ENCODE data around the gene ARL8B.

ARL8B gene

GRCh38 chr3:5184499-5184898 is 62.4 kb downstream of the ARL8B start:
- Histone ChIP-seq H3K27me3 (ENCODE audit: control insufficient read depth in 3 of 3, insufficient read depth in 3 of 3, low read depth in 1 of 3, low read length in 3 of 3) (no peaks in the 10 kb centered on the region), H3K14ac (ENCODE audit: low read length) (no peak overlapping the region), H3K4me3 (ENCODE audit: low read length in 2 of 2) (no peak overlapping the region), H2AK5ac (ENCODE audit: low read depth, low read length) (no peak overlapping the region), H2BK12ac (ENCODE audit: low read length) (no peak overlapping the region), H2BK15ac (ENCODE audit: low read length) (no peak overlapping the region), H2BK120ac (ENCODE audit: low read depth, low read length) (no peak overlapping the region), H3K27ac (replicated peaks; ENCODE audit: low read length) (no peak overlapping the region), H3K79me1 (ENCODE audit: low read depth, low read length) (peaks cover 3% of the 10 kb centered on the region), H3K4me1 (ENCODE audit: control insufficient read depth in 2 of 2, insufficient read depth in 1 of 2, low read depth in 1 of 2, low read length in 2 of 2) (peaks cover 3 to 5% of the 10 kb centered on the region in 2 donors), H4K91ac (ENCODE audit: low read depth, low read length, poor library complexity) (no peak overlapping the region), H4K8ac (ENCODE audit: low read depth, low read length) (no peak overlapping the region), H2AFZ (ENCODE audit: low read length) (no peak overlapping the region), H3K23ac (ENCODE audit: low read depth, low read length, poor library complexity) (no peak overlapping the region), H3K9ac (ENCODE audit: low read depth, low read length, poor library complexity) (no peak overlapping the region), H3K18ac (ENCODE audit: low read length) (no peak overlapping the region), H3K4ac (ENCODE audit: low read length) (no peak overlapping the region), H3K4me2 (ENCODE audit: insufficient read depth, low read length, poor library complexity, severe bottlenecking) (no peak overlapping the region), H3K36me3 (replicated peaks in 1 of 2; ENCODE audit: control insufficient read depth in 2 of 2, insufficient read depth in 2 of 2, low read length in 2 of 2) (peaks cover 0 to 32% of the 10 kb centered on the region in 2 donors), H3K9me3 (replicated peaks in 1 of 2; ENCODE audit: control insufficient read depth in 2 of 2, insufficient read depth in 1 of 2, low read depth in 1 of 2, low read length in 2 of 2) (no peaks in the 10 kb centered on the region), H2BK5ac (ENCODE audit: low read length) (no peak overlapping the region)
- no peak for DNase-seq (ENCODE audit: low spot score)
- no CpG with 5 or more reads among the region's 6 CpGs for WGBS, 2 donors (ENCODE audit: extremely low coverage in 2 of 2, insufficient read length in 2 of 2, insufficient replicate concordance in 1 of 2)

GRCh38 chr3:5185093-5185673 is 63.1 kb downstream of the ARL8B start:
- Histone ChIP-seq H4K91ac (ENCODE audit: low read depth, low read length, poor library complexity) (no peak overlapping the region), H3K4me1 (ENCODE audit: control insufficient read depth in 2 of 2, insufficient read depth in 1 of 2, low read depth in 1 of 2, low read length in 2 of 2) (peaks cover 3 to 5% of the 10 kb centered on the region in 2 donors), H3K4me2 (ENCODE audit: insufficient read depth, low read length, poor library complexity, severe bottlenecking) (no peak overlapping the region), H3K79me1 (ENCODE audit: low read depth, low read length) (peaks cover 3% of the 10 kb centered on the region), H3K4ac (ENCODE audit: low read length) (no peak overlapping the region), H2BK120ac (ENCODE audit: low read depth, low read length) (no peak overlapping the region), H3K9me3 (replicated peaks in 1 of 2; ENCODE audit: control insufficient read depth in 2 of 2, insufficient read depth in 1 of 2, low read depth in 1 of 2, low read length in 2 of 2) (no peaks in the 10 kb centered on the region), H3K9ac (ENCODE audit: low read depth, low read length, poor library complexity) (no peak overlapping the region), H3K14ac (ENCODE audit: low read length) (no peak overlapping the region), H3K23ac (ENCODE audit: low read depth, low read length, poor library complexity) (no peak overlapping the region), H2AFZ (ENCODE audit: low read length) (no peak overlapping the region), H3K27me3 (ENCODE audit: control insufficient read depth in 3 of 3, insufficient read depth in 3 of 3, low read depth in 1 of 3, low read length in 3 of 3) (no peaks in the 10 kb centered on the region), H4K8ac (ENCODE audit: low read depth, low read length) (no peak overlapping the region), H2BK15ac (ENCODE audit: low read length) (no peak overlapping the region), H3K4me3 (ENCODE audit: low read length in 2 of 2) (no peak overlapping the region), H3K27ac (replicated peaks; ENCODE audit: low read length) (no peak overlapping the region), H2AK5ac (ENCODE audit: low read depth, low read length) (no peak overlapping the region), H3K18ac (ENCODE audit: low read length) (no peak overlapping the region), H2BK12ac (ENCODE audit: low read length) (no peak overlapping the region), H3K36me3 (replicated peaks in 1 of 2; ENCODE audit: control insufficient read depth in 2 of 2, insufficient read depth in 2 of 2, low read length in 2 of 2) (peaks cover 0 to 28% of the 10 kb centered on the region in 2 donors), H2BK5ac (ENCODE audit: low read length) (no peak overlapping the region)
- no peak for DNase-seq (ENCODE audit: low spot score)
- no CpG with 5 or more reads among the region's 5 CpGs for WGBS, 2 donors (ENCODE audit: extremely low coverage in 2 of 2, insufficient read length in 2 of 2, insufficient replicate concordance in 1 of 2)

- Histone ChIP-seq H3K9me3 (replicated peaks in 1 of 2; ENCODE audit: control insufficient read depth in 2 of 2, insufficient read depth in 1 of 2, low read depth in 1 of 2, low read length in 2 of 2) (no peaks in the 10 kb centered on the region), H3K79me1 (ENCODE audit: low read depth, low read length) (peaks cover 3% of the 10 kb centered on the region), H2AFZ (ENCODE audit: low read length) (no peak overlapping the region), H2BK15ac (ENCODE audit: low read length) (no peak overlapping the region), H3K36me3 (replicated peaks in 1 of 2; ENCODE audit: control insufficient read depth in 2 of 2, insufficient read depth in 2 of 2, low read length in 2 of 2) (peaks cover 0 to 22% of the 10 kb centered on the region in 2 donors), H2BK12ac (ENCODE audit: low read length) (no peak overlapping the region), H2BK5ac (ENCODE audit: low read length) (no peak overlapping the region), H3K18ac (ENCODE audit: low read length) (no peak overlapping the region), H3K4me3 (ENCODE audit: low read length in 2 of 2) (peak overlapping the region in 1 of 2 donors; percentile 49), H2AK5ac (ENCODE audit: low read depth, low read length) (no peak overlapping the region), H3K4me1 (ENCODE audit: control insufficient read depth in 2 of 2, insufficient read depth in 1 of 2, low read depth in 1 of 2, low read length in 2 of 2) (peaks cover 3 to 5% of the 10 kb centered on the region in 2 donors), H3K4me2 (ENCODE audit: insufficient read depth, low read length, poor library complexity, severe bottlenecking) (no peak overlapping the region), H3K14ac (ENCODE audit: low read length) (no peak overlapping the region), H2BK120ac (ENCODE audit: low read depth, low read length) (no peak overlapping the region), H3K23ac (ENCODE audit: low read depth, low read length, poor library complexity) (no peak overlapping the region), H3K27me3 (ENCODE audit: control insufficient read depth in 3 of 3, insufficient read depth in 3 of 3, low read depth in 1 of 3, low read length in 3 of 3) (no peaks in the 10 kb centered on the region), H3K9ac (ENCODE audit: low read depth, low read length, poor library complexity) (no peak overlapping the region), H4K8ac (ENCODE audit: low read depth, low read length) (no peak overlapping the region), H3K27ac (replicated peaks; ENCODE audit: low read length) (no peak overlapping the region), H3K4ac (ENCODE audit: low read length) (no peak overlapping the region), H4K91ac (ENCODE audit: low read depth, low read length, poor library complexity) (no peak overlapping the region)
- no CpG with 5 or more reads among the region's 6 CpGs for WGBS, 2 donors (ENCODE audit: extremely low coverage in 2 of 2, insufficient read length in 2 of 2, insufficient replicate concordance in 1 of 2)
- no peak for DNase-seq (ENCODE audit: low spot score)
These were observed 64.2 kb downstream of the ARL8B start for GRCh38 chr3:5186089-5186857.

GRCh38 chr3:5186858-5187155 is 64.7 kb downstream of the ARL8B start:
- Histone ChIP-seq H3K23ac (ENCODE audit: low read depth, low read length, poor library complexity) (no peak overlapping the region), H3K4me3 (ENCODE audit: low read length in 2 of 2) (peak overlapping the region; percentile 29 to 49), H2BK15ac (ENCODE audit: low read length) (no peak overlapping the region), H3K4ac (ENCODE audit: low read length) (no peak overlapping the region), H3K4me1 (ENCODE audit: control insufficient read depth in 2 of 2, insufficient read depth in 1 of 2, low read depth in 1 of 2, low read length in 2 of 2) (peaks cover 3 to 5% of the 10 kb centered on the region in 2 donors), H2AK5ac (ENCODE audit: low read depth, low read length) (no peak overlapping the region), H3K4me2 (ENCODE audit: insufficient read depth, low read length, poor library complexity, severe bottlenecking) (peak overlapping the region; percentile 56), H4K8ac (ENCODE audit: low read depth, low read length) (no peak overlapping the region), H3K27ac (replicated peaks; ENCODE audit: low read length) (no peak overlapping the region), H2BK5ac (ENCODE audit: low read length) (no peak overlapping the region), H4K91ac (ENCODE audit: low read depth, low read length, poor library complexity) (no peak overlapping the region), H3K14ac (ENCODE audit: low read length) (no peak overlapping the region), H3K18ac (ENCODE audit: low read length) (no peak overlapping the region), H3K27me3 (ENCODE audit: control insufficient read depth in 3 of 3, insufficient read depth in 3 of 3, low read depth in 1 of 3, low read length in 3 of 3) (no peaks in the 10 kb centered on the region), H2BK12ac (ENCODE audit: low read length) (no peak overlapping the region), H2AFZ (ENCODE audit: low read length) (peak overlapping the region; percentile 76), H3K9me3 (replicated peaks in 1 of 2; ENCODE audit: control insufficient read depth in 2 of 2, insufficient read depth in 1 of 2, low read depth in 1 of 2, low read length in 2 of 2) (no peaks in the 10 kb centered on the region), H3K9ac (ENCODE audit: low read depth, low read length, poor library complexity) (no peak overlapping the region), H2BK120ac (ENCODE audit: low read depth, low read length) (no peak overlapping the region), H3K79me1 (ENCODE audit: low read depth, low read length) (peaks cover 3% of the 10 kb centered on the region), H3K36me3 (replicated peaks in 1 of 2; ENCODE audit: control insufficient read depth in 2 of 2, insufficient read depth in 2 of 2, low read length in 2 of 2) (peaks cover 0 to 19% of the 10 kb centered on the region in 2 donors)
- no peak for DNase-seq (ENCODE audit: low spot score)
- no CpG with 5 or more reads among the region's 8 CpGs for WGBS, 2 donors (ENCODE audit: extremely low coverage in 2 of 2, insufficient read length in 2 of 2, insufficient replicate concordance in 1 of 2)

Data from neuronal stem cell (in vitro differentiated cells).